GM12873 (cell line): ENCODE measurements around the gene FBXW7.

Experiments used
- CTCF ChIP-seq: IDR thresholded peaks from 2 replicates; pipeline ENCODE4 v1.5.1; 2012; ENCODE audit warnings: low read depth, mild to moderate bottlenecking, moderate library complexity, low read length, control low read depth; ENCODE audit not compliant: insufficient read depth; ENCODE audit errors: missing control alignments

The FBXW7 gene

GRCh38 chr4:152294331-152294730 lies 241.6 kb downstream of the FBXW7 start:
- TF ChIP-seq CTCF, result no peak

DNA sequence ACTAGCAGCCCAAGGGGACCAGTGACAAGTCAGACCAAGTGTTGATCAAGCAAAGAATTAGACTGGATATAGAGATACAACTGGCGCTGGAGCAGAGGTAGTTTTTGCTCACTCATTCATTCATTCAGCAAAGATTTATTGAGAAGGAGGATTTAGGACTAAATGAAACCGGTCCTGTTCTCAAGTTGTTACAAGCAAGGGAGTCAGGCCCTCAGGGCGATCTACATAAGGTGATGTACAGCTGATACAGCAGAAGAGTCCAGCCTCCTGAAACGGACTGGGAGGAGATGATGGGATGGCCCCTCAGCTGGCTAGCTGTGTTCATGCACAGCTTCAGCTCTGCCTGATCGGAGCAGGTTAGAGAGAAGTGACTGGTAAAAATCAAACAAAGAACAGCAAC lies 242.4 kb downstream of the FBXW7 start:
- TF ChIP-seq CTCF, result no peak

DNA sequence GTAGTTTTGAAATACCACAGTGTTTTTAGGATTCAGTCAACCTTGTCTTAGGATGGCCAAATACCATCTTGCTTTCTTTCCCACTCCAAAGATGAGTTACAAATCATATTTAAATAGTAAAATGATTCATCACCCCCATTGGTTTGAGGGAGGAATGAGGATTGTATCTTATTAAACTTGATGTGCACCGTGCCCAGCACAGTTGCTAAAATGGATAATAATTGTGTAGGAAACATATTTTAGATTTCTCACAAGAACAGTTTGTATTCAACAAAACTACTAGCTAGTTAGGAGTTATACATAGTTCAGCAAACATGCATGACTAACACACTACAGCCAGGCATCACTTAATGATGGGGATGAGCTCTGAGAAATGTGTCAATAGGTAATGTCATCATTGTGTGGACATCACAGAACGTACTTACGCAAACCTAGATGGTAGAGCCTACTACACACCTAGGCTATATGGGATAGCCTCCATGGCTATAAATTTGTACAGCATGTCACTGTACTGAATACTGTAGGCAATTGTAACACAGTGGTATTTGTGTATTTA lies 245.4 kb downstream of the FBXW7 start:
- no peak for TF ChIP-seq CTCF

DNA sequence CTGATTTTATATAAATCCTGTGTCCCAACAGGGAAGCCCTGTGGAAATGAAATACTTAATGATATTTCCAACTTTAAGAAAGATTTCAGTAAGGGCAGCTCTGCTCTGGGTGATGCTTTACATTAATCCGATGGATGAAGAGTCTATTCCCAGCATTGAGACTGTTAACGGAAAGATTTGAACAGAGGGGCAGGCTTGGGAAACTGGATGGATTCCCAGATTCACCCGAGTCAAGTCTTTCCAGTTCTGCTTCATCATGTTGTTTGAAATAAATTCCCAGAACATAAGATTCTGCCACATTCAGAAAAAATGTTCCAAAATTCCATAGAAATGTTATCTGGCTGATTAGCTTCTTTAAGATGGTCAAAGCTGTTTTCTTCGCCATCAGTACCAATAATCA lies 246.0 kb downstream of the FBXW7 start:
- TF ChIP-seq CTCF, result no peak

GRCh38 chr4:152289541-152289940 lies 246.4 kb downstream of the FBXW7 start:
- TF ChIP-seq CTCF, result no peak

DNA sequence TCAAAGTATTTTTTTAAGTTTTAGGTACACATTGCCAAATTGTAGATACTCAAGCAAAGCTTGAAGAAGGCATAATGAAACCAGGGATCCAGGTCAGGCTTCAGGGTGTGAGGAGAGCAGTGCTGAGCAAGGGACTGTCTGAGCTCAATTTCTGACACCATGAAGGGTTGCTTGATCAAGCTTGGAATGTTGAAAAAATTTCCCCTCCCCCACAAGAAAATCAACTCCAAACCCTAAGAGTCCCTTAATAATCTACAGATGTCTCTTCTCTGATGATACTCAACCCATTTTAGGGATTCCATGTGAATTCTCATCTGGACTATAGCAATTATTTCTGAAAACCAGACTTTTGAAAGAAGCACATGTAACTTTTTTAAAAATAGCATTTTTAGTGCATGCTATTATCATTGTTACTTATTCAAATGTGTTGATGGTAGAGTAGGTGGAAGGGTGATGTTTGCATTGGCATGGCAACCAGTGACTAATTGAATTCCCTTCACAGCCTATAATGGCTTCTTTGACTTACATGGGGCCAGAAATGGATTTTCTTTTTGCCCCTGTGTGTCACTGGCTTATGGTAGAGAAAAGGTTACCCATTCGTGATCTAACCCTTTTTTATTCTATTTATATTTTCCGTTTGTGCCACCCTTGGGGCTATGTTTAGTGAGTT lies 252.0 kb downstream of the FBXW7 start:
- no peak for TF ChIP-seq CTCF

DNA sequence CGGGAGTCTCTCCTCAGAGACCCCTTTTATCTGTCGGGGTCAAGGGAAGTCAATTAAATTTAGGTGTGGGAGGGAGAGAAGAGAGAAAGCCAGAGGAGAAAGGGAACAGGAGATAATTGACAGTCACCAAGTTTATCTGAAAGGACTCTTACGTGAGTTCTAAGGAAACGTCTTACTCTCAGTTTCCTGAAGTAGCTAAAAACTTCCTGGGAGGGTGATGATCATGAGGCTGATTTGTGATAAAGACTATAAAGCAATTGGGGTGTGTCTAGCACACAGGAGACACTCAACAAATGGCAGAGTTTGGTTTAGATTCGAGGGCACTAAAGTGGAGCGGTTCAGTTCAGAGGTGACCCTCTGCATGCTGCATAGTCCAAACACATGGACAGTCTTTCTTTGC lies 254.1 kb downstream of the FBXW7 start:
- no peak for TF ChIP-seq CTCF
